ENCODE measurements around the gene GINS3.

GRCh38 chr16:58371841-58372240 is 20.4 kb upstream of the GINS3 start:
- TF ChIP-seq CTCF (IDR thresholded peaks at IDR 0.05) = no peak
- TF ChIP-seq POLR2A (IDR thresholded peaks at IDR 0.05) = no peak
